IgD-negative memory B cell (primary cell): Measurements from ENCODE around the gene CDK13. TPM values are rescaled to one million over a fixed set of nuclear protein-coding genes. Genes with fewer than 3 reads are reported as not detected.
"Not testable (repeated sequence)": the region's sequence is repeated elsewhere in the genome, so short reads cannot be mapped to it uniquely, and the experiment has no call there.

Experiments
- H3K27ac Mint-ChIP-seq, 3 donors: one replicate each; pipeline ENCODE4 v1.8.0; 2020 to 2022; ENCODE audit warnings: mild to moderate bottlenecking in 3 of 3, mixed read lengths in 3 of 3, moderate library complexity in 1 of 3
- H3K27me3 Mint-ChIP-seq: one replicate; pipeline ENCODE4 v1.8.0; 2021; ENCODE audit warnings: mixed read lengths
- H3K36me3 Mint-ChIP-seq: one replicate; pipeline ENCODE4 v1.8.0; 2020; ENCODE audit warnings: mild to moderate bottlenecking, mixed read lengths
- H3K4me1 Mint-ChIP-seq, 3 donors: one replicate each; pipeline ENCODE4 v1.8.0; 2020 to 2022; ENCODE audit warnings: mixed read lengths in 3 of 3, mild to moderate bottlenecking in 1 of 3
- H3K4me3 Mint-ChIP-seq, 4 donors: one replicate each; pipeline ENCODE4 v1.8.0; 2020 to 2022; ENCODE audit warnings: mild to moderate bottlenecking in 4 of 4, mixed read lengths in 4 of 4, moderate library complexity in 3 of 4
- H3K9me3 Mint-ChIP-seq, 3 donors: one replicate each; pipeline ENCODE4 v1.8.0; 2020 to 2021; ENCODE audit warnings: mixed read lengths in 3 of 3, mild to moderate bottlenecking in 1 of 3
- polyA plus RNA-seq: library from polyadenylated mRNA; unstranded; fragments of 300-500 nt; fragmentation: Illumina TruSeq; gene quantifications from one replicate; pipeline ENCODE4 v1.2.3, GENCODE V29; 2021

Gene CDK13
- polyA plus RNA-seq, 1 donor from 2014 or later = 64.6 TPM

DNA sequence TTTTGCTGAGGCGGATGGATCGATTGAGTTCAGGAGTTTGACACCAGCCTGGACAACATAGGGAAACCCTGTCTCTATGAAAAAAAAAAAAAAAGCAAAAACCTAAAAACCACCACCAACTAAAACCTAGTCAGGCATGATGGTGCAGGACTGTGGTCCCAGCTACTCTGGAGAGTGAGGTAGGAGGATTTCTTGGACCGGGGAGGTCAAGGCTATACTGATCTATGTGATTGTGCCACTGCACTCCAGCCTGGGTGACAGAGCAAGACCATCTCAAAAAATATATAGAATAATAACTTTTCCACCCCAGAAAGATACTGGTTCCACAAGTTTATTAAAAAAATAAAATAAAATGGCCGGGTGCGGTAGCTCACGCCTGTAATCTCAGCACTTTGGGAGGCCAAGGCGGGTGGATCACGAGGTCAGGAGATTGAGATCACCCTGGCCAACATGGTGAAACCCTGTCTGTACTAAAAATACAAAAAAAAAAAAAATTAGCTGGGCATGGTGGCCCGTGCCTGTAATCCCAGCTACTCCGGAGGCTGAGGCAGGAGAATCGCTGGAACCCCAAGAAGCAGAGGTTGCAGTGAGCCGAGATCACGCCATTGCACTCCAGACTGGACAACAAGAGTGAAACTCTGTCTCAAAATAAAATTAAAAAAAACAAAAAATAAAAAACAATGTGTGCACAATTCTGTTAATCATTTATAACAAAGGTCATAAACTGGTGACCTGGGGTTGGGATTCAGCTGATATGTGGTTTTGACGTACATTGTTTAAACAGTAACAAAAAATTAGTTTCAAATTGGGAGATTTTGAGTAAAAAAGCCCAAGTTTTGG, 172.3 kb downstream of the CDK13 start:
- not testable (repeated sequence) for H3K9me3 Mint-ChIP-seq, H3K36me3 Mint-ChIP-seq, H3K4me1 Mint-ChIP-seq, H3K27ac Mint-ChIP-seq, H3K4me3 Mint-ChIP-seq, H3K27me3 Mint-ChIP-seq

DNA sequence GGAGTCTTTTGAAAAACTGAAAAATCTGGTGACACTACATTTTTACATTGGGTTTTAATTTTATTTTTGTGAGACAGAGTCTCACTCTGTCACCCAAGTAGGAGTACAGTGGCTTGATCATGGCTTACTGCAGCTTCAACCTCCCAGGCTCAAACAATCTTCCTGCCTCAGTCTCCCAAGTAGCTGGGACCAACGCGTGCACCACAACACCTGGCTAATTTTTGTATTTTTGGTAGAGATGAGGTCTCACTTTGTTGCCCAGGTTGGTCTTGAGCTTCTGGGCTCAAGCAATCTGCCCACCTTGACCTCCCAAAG, 172.8 kb downstream of the CDK13 start:
- peaks cover 2 to 3% (median 2%) of the 10 kb centered on the region in 3 donors for H3K4me1 Mint-ChIP-seq
- peaks cover 2% of the 10 kb centered on the region for H3K36me3 Mint-ChIP-seq
- H3K9me3 Mint-ChIP-seq = no peaks in the 10 kb centered on the region
- no peaks in the 10 kb centered on the region for H3K27me3 Mint-ChIP-seq
- peak overlapping the region in 1 of 3 donors; percentile 23 for H3K27ac Mint-ChIP-seq
- no peak overlapping the region for H3K4me3 Mint-ChIP-seq

DNA sequence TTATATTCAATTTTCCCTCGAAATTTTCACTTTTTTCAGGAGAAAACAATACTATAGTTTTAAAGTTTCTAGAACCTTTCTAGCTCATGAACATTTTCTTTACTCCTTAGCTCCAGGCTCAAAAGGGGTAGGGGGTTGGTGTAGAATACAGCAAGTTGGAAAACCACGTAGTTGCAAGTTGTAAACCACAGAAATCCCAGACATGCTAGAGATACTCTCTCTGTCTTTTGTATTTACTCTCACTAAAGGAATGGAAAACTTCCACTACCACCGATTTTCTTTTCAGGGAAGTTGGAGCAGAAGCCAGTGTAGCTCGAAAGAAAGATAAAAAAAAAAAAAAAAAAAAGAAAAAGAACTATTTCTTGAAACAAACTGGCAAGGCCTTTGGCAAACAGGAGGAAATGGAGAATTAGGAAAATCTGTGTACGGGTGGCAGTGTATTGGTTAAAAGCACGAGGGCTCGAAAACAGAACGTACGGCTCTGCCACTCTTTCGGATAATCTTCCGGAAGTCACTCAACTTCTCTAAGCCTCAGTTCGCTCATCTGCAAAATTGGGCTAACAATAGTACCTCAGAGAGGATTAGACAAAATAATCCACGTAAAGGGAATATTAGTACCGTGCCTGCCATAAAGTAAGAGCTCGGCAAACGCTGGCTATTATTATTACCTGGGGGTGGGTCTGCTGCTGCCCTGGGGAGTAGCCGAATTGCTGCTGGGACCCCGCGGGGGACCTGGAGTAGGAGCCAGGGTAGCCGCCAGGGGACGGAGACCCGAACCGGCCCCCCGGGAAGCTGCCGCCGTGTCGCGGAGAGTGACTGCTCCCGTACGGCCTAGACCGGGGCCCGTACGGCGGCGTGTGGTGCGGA, 183.7 kb downstream of the CDK13 start:
- H3K4me3 Mint-ChIP-seq = peak overlapping the region; percentile 91 to 100 (median 98)
- H3K27me3 Mint-ChIP-seq = no peaks in the 10 kb centered on the region
- peaks cover 22 to 26% (median 23%) of the 10 kb centered on the region in 3 donors for H3K4me1 Mint-ChIP-seq
- H3K9me3 Mint-ChIP-seq = no peaks in the 10 kb centered on the region
- H3K27ac Mint-ChIP-seq = peak overlapping the region; percentile 84 to 99 (median 98)
- H3K36me3 Mint-ChIP-seq = peaks cover 2% of the 10 kb centered on the region

DNA sequence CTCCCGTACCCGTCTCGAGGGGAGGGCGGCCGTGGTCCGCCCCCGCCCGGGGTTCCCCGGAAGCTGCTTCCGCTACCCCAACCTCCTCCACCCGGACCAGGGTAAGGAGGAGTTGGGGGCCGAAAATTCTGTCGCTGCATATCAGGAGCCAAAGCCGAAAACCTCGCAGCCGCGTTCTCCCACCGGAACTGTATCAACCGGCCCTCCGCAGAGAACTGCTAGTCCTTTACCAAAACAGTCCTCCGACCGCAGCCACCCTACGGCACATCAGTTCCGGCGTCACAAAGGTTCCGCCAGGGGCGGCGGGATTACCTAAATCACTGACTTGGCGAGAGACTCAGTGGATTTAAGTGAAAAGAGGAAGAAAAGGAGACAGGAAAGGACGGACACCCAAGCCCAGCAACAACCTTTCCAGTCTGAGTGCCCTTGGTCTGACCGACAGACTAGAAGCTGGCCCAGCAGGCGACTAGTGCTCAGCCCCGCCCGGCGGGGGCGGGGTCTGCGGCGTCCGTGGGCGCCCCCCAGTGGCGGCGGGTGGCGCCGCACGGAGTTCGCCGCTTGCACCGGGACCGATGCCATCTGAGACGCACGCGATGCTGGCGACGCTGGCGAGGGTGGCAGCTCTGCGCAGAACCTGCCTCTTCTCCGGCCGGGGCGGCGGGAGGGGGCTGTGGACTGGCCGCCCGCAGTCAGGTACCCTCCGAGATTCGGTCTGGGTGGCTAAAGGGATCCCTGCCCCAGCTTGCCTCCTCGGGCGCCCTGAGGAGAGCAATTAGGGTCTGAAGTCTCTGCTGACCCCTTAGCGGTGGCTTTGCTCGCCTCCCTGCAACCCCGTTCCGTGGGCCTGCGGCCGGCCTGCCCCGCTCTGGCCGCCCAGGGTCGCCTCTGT, 184.6 kb downstream of the CDK13 start, which contains the start of the genes MPLKIP and SUGCT:
MPLKIP (minus strand) TSS at position 195 of the 889 bp plus-strand sequence; CDS start at position 140, 55 bp downstream.
SUGCT (plus strand) TSS at position 578 of the 889 bp plus-strand sequence.
- peaks cover 0 to 2% (median 0%) of the 10 kb centered on the region in 3 donors for H3K9me3 Mint-ChIP-seq
- peak within 1 kb of the TSS; percentile 91 to 100 (median 98) for H3K4me3 Mint-ChIP-seq
- H3K36me3 Mint-ChIP-seq = no peaks in the 10 kb centered on the region

DNA sequence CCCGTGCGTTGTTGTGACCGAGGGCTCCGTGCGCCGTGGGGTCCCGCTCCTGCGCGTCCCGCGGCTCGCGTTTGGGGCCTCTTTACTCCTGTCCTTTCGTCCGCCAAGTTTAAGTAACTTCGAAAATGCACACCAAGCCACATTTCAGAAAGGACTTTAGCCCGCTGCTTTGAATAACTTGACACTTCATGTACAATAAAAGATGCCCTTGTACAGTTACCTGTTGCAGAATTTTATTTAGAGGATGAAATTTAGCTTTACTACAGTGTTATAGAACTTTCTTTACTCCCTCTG, 185.2 kb downstream of the CDK13 start:
- Mint-ChIP-seq H3K4me3 (peak overlapping the region; percentile 66 to 100 (median 92)), H3K4me1 (peaks cover 18 to 20% (median 18%) of the 10 kb centered on the region in 3 donors), H3K9me3 (peaks cover 0 to 2% (median 0%) of the 10 kb centered on the region in 3 donors), H3K36me3 (no peaks in the 10 kb centered on the region), H3K27me3 (peaks cover 2% of the 10 kb centered on the region), H3K27ac (peak overlapping the region; percentile 46 to 99 (median 84))

More for the DNA sequence above, 184.6 kb downstream of the CDK13 start, which contains the start of the genes MPLKIP and SUGCT:
- H3K27me3 Mint-ChIP-seq = peaks cover 2% of the 10 kb centered on the region
- peak within 1 kb of the TSS; percentile 84 to 99 (median 98) for H3K27ac Mint-ChIP-seq
- H3K4me1 Mint-ChIP-seq = peaks cover 18 to 20% (median 20%) of the 10 kb centered on the region in 3 donors

DNA sequence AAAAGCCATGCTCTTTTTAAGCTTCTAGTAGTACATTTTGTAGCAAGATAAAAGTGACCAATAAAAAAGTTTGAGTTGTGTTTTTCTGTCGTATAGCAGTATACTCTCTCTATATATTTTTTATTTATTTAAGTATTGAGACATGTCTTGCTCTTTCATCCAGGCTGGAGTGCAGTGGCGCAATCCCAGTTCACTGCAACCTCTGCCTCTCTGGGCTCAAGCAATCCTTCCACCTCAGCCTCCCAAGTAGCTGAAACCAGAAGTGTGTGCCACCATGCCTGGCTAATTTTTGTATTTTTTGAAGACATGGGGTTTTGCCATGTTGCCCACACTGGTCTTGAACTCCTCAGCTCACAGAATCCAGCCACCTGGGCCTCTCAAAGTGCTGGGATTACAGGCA, 187.5 kb downstream of the CDK13 start:
- Mint-ChIP-seq H3K4me1 (peaks cover 7 to 11% (median 10%) of the 10 kb centered on the region in 3 donors), H3K9me3 (peaks cover 0 to 2% (median 0%) of the 10 kb centered on the region in 3 donors), H3K4me3 (peak overlapping the region in 1 of 4 donors; percentile 81), H3K27ac (no peak overlapping the region), H3K36me3 (peaks cover 2% of the 10 kb centered on the region), H3K27me3 (peaks cover 6% of the 10 kb centered on the region)

DNA sequence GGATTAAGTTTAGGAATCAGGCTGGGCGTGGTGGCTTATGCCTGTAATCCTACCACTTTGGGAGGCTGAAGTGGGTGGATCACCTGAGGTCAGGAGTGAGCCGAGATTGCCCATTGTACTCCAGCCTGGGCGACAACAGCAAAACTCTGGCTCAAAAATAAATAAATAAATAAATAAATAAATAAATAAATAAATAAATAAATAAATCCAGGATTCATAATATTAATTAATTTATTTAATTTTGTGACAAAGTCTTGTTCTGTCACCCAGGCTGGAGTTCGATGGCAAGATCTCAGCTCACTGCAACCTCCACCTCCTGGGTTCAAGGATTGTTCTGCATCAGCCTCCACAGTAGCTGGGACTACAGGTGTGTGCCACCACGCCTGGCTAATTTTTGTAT, 188.9 kb downstream of the CDK13 start:
- H3K36me3 Mint-ChIP-seq = peaks cover 2% of the 10 kb centered on the region
- H3K27me3 Mint-ChIP-seq = peaks cover 6% of the 10 kb centered on the region
- H3K27ac Mint-ChIP-seq = no peak overlapping the region
- H3K4me1 Mint-ChIP-seq = peaks cover under 1 to 3% (median 1%) of the 10 kb centered on the region in 3 donors
- peaks cover 0 to 4% (median 0%) of the 10 kb centered on the region in 3 donors for H3K9me3 Mint-ChIP-seq
- no peak overlapping the region for H3K4me3 Mint-ChIP-seq

DNA sequence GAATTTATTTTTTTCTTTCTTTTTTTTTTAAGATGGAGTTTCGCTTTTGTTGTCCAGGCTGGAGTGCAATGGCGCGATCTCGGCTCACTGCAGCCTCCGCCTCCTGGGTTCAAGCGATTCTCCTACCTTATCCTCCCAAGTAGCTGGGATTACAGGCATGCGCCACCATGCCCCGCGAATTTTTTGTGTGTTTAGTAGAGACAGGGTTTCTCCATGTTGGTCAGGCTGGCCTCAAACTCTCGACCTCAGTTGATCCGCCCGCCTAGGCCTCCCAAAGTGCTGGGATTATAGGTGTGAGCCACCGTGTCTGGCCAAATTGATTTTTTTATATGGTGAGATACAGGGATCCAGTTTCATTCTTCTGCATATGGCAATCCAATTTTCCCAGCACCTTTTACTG, 189.8 kb downstream of the CDK13 start:
- Mint-ChIP-seq H3K27ac (peak overlapping the region in 1 of 3 donors; percentile 45), H3K4me3 (peak overlapping the region in 1 of 4 donors; percentile 23)
- not testable (repeated sequence) for H3K4me1 Mint-ChIP-seq, H3K9me3 Mint-ChIP-seq, H3K36me3 Mint-ChIP-seq, H3K27me3 Mint-ChIP-seq

DNA sequence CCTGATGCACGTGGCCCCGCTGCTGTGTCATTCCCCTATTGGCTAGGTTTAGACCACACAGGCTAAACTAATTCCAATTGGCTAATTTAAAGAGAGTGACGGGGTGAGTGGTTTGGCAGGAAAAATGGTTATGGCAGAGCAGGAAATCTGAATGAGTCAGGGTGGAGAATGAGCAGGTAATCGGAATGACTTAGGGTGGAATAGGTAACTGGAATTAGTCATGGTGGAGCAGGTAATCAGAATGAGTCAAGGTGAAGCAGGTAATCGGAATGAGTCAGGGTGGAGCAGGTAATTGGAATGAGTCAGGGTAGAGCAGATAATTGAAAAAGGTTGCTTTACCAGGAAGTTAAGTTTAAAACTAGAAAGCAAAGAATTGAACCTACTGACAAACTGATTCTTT, 191.9 kb downstream of the CDK13 start:
- H3K4me3 Mint-ChIP-seq, H3K27me3 Mint-ChIP-seq, H3K4me1 Mint-ChIP-seq, H3K9me3 Mint-ChIP-seq, H3K36me3 Mint-ChIP-seq, H3K27ac Mint-ChIP-seq: not testable (repeated sequence)

DNA sequence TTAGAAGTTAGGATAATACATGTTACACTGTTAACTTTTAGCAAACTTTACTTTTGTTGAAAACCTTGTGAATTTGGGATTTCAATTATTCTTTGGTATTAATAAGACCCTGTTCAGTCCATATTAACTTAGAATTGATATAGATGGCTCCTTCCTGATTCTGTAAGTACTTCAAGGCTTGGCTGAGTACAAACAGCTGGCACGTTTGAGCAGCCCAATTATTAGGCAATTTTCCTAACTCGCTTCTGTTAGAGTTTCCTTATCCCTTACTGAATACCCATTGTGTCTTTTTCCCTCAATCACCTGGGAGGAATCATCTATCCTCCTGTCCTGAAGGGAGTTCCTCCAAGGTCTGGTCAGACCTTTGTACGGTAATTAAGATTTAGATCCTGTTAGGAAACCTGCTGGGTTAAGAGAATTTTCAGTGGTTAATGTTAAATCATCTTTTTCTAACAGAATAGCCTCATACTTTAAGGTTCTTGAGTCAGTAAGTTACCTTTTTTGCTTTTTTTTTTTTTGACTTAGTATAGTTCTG, 195.6 kb downstream of the CDK13 start:
- H3K4me1 Mint-ChIP-seq, H3K27ac Mint-ChIP-seq, H3K4me3 Mint-ChIP-seq, H3K9me3 Mint-ChIP-seq, H3K36me3 Mint-ChIP-seq: not testable (repeated sequence)
- peaks cover 11% of the 10 kb centered on the region for H3K27me3 Mint-ChIP-seq

DNA sequence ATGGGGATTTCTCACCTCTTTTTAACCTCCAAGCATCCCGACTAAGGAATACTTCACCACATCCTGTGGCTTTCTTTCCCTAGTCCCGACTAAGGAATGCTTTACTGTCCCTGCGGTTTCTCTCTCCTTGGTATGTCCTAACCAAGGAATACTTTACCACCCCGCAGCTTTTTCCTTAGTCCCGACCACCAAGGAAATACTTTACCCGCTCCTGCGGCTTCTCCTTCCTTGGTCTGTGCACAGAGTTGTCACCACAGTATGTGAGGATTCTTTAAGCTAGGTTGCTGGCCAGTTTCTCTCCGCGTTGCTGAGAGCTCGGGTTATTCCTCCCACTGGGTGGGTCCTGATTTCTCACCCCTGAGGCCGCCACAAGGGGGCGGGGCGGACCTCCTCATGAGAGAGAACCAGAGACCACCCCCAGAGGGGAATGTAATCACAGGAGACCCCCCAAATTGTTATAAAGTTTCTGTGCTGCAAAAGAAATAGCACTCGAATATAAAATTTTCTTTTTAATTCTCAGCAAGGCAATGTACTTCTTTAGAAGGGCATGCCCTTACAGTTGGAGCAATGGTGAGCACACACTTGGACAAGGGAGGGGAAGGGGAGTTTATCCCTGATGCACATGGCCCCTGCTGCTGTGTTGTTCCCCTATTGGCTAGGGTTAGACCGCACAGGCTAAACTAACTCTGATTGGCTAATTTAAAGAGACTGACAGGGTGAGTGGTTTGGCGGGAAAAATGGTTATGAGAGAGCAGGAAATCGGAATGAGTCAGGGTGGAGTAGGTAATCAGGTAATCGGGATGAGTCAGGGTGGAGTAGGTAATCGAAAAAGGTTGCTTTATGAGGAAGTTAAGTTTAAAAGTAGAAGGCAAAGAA, 197.6 kb downstream of the CDK13 start:
- no peak overlapping the region for H3K4me3 Mint-ChIP-seq
- H3K27ac Mint-ChIP-seq = no peak overlapping the region
- H3K27me3 Mint-ChIP-seq = peaks cover 9% of the 10 kb centered on the region
- H3K4me1 Mint-ChIP-seq = no peaks in the 10 kb centered on the region
- H3K9me3 Mint-ChIP-seq = peaks cover 0 to 3% (median 0%) of the 10 kb centered on the region in 3 donors
- no peaks in the 10 kb centered on the region for H3K36me3 Mint-ChIP-seq

DNA sequence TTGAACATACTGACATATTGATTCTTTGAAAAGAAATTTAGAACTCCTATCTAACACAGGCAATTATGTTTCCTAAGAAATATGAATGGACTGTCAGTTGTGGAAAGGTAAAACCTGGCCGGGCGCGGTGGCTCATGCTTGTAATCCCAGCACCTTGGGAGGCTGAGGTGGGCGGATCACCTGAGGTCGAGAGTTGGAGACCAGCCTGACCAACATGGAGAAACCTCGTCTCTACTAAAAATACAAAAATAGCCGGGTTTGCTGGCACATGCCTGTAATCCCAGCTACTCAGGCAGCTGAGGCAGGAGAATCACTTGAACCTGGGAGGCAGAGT, 198.2 kb downstream of the CDK13 start:
- H3K9me3 Mint-ChIP-seq, H3K36me3 Mint-ChIP-seq, H3K4me3 Mint-ChIP-seq, H3K4me1 Mint-ChIP-seq, H3K27ac Mint-ChIP-seq: not testable (repeated sequence)
- H3K27me3 Mint-ChIP-seq = peaks cover 13% of the 10 kb centered on the region

DNA sequence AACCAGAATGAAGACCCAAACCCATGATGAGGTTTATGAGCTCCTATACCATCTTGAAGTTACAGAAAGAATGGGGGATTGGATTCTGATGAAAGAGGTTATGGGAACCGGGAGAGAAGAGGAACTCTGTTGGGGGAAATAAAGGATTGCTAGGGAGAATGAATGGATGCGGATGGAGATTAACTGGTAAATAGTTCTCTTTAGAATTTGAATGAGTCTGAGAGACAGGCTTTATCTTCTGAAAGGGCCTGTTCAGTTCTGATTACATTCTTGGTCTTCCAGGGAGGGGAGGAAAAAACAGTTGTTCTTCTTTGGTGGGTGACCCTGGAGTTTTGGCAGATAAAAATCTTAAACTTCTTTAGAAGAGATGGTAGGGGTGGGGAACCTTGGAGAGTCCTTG, 198.6 kb downstream of the CDK13 start:
- no peak overlapping the region for H3K27ac Mint-ChIP-seq
- no peaks in the 10 kb centered on the region for H3K4me1 Mint-ChIP-seq
- H3K4me3 Mint-ChIP-seq = no peak overlapping the region
- no peaks in the 10 kb centered on the region for H3K9me3 Mint-ChIP-seq
- H3K36me3 Mint-ChIP-seq = no peaks in the 10 kb centered on the region
- peaks cover 13% of the 10 kb centered on the region for H3K27me3 Mint-ChIP-seq
